ENCODE results near the gene SPTLC2.
"Not testable (repeated sequence)": the region's sequence is repeated elsewhere in the genome, so short reads cannot be mapped to it uniquely, and the experiment has no call there.

Gene SPTLC2

GRCh38 chr14:77590845-77591485 lies 25.5 kb downstream of the SPTLC2 start:
- DNase-seq (ENCODE audit: low read depth in 2 of 2, low spot score in 1 of 2), result no peak

GRCh38 chr14:77589099-77589498 lies 27.3 kb downstream of the SPTLC2 start:
- no peak for DNase-seq (ENCODE audit: low read depth in 2 of 2, low spot score in 1 of 2)

GRCh38 chr14:77588411-77589025 lies 27.9 kb downstream of the SPTLC2 start:
- not testable (repeated sequence) for DNase-seq (ENCODE audit: low read depth in 2 of 2, low spot score in 1 of 2)

GRCh38 chr14:77585385-77585784 lies 31.1 kb downstream of the SPTLC2 start:
- no peak for DNase-seq (ENCODE audit: low read depth in 2 of 2, low spot score in 1 of 2)

GRCh38 chr14:77584809-77585208 lies 31.6 kb downstream of the SPTLC2 start:
- DNase-seq (ENCODE audit: low read depth in 2 of 2, low spot score in 1 of 2), result no peak

GRCh38 chr14:77583657-77584056 lies 32.8 kb downstream of the SPTLC2 start:
- no peak for DNase-seq (ENCODE audit: low read depth in 2 of 2, low spot score in 1 of 2)

GRCh38 chr14:77582511-77582910 lies 33.9 kb downstream of the SPTLC2 start:
- no peak for DNase-seq (ENCODE audit: low read depth in 2 of 2, low spot score in 1 of 2)

- no peak for DNase-seq (ENCODE audit: low read depth in 2 of 2, low spot score in 1 of 2)
Measured at GRCh38 chr14:77580964-77581505, 35.4 kb downstream of the SPTLC2 start.

- no peak for DNase-seq (ENCODE audit: low read depth in 2 of 2, low spot score in 1 of 2)
Measured at GRCh38 chr14:77580477-77580876, 36.0 kb downstream of the SPTLC2 start.

- DNase-seq (ENCODE audit: low read depth in 2 of 2, low spot score in 1 of 2), result no peak
Measured at GRCh38 chr14:77579780-77580179, 36.7 kb downstream of the SPTLC2 start.

- DNase-seq (ENCODE audit: low read depth in 2 of 2, low spot score in 1 of 2), result no peak
Measured at GRCh38 chr14:77579065-77579464, 37.4 kb downstream of the SPTLC2 start.

GRCh38 chr14:77574446-77575115 lies 41.9 kb downstream of the SPTLC2 start:
- DNase-seq (ENCODE audit: low read depth in 2 of 2, low spot score in 1 of 2), result no peak

GRCh38 chr14:77573964-77574363 lies 42.5 kb downstream of the SPTLC2 start:
- DNase-seq (ENCODE audit: low read depth in 2 of 2, low spot score in 1 of 2), result no peak

- DNase-seq (ENCODE audit: low read depth in 2 of 2, low spot score in 1 of 2), result no peak
Measured at GRCh38 chr14:77570706-77571268, 45.6 kb downstream of the SPTLC2 start.

- DNase-seq (ENCODE audit: low read depth in 2 of 2, low spot score in 1 of 2), result no peak
Measured at GRCh38 chr14:77565994-77566305, 50.5 kb downstream of the SPTLC2 start.

GRCh38 chr14:77565289-77565993 lies 51.0 kb downstream of the SPTLC2 start:
- no peak for DNase-seq (ENCODE audit: low read depth in 2 of 2, low spot score in 1 of 2)

- no peak for DNase-seq (ENCODE audit: low read depth in 2 of 2, low spot score in 1 of 2)
Measured at GRCh38 chr14:77562681-77563080, 53.8 kb downstream of the SPTLC2 start.

- no peak for DNase-seq (ENCODE audit: low read depth in 2 of 2, low spot score in 1 of 2)
Measured at GRCh38 chr14:77561881-77562280, 54.6 kb downstream of the SPTLC2 start.

GRCh38 chr14:77559381-77559780 lies 57.1 kb downstream of the SPTLC2 start:
- DNase-seq (ENCODE audit: low read depth in 2 of 2, low spot score in 1 of 2), result no peak

GRCh38 chr14:77557391-77557790 lies 59.0 kb downstream of the SPTLC2 start:
- DNase-seq (ENCODE audit: low read depth in 2 of 2, low spot score in 1 of 2), result no peak

GRCh38 chr14:77556946-77557345 lies 59.5 kb downstream of the SPTLC2 start:
- no peak for DNase-seq (ENCODE audit: low read depth in 2 of 2, low spot score in 1 of 2)

Data from stimulated activated CD8-positive, alpha-beta memory T cell treated with anti-CD3 and anti-CD28 coated beads, Interleukin-4, amount 100 ng/mL, for 1 hour (primary cell).